Ishikawa (cell line): ENCODE data around the gene SMYD3.

Source experiments
- CEBPB ChIP-seq: IDR thresholded peaks from 2 replicates; pipeline ENCODE4 v1.6.1; 2012
- CREB1 ChIP-seq: IDR thresholded peaks from 2 replicates; pipeline ENCODE4 v1.6.1; 2012; ENCODE audit warnings: low read depth
- EGR1 ChIP-seq: IDR thresholded peaks from 2 replicates; pipeline ENCODE4 v1.6.1; 2012
- EP300 ChIP-seq: IDR thresholded peaks from 2 replicates; pipeline ENCODE4 v1.6.1; 2012; ENCODE audit warnings: borderline replicate concordance
- FOXM1 ChIP-seq: IDR thresholded peaks from 2 replicates; pipeline ENCODE4 v1.6.1; 2012; ENCODE audit warnings: low read depth, borderline replicate concordance
- NFIC ChIP-seq: IDR thresholded peaks from 2 replicates; pipeline ENCODE4 v1.6.1; 2012
- RAD21 ChIP-seq: IDR thresholded peaks from 2 replicates; pipeline ENCODE4 v1.6.1; 2012; ENCODE audit warnings: low read depth
- REST ChIP-seq: IDR thresholded peaks from 2 replicates; pipeline ENCODE4 v1.6.1; 2012; ENCODE audit warnings: low read depth, mild to moderate bottlenecking
- TAF1 ChIP-seq: IDR thresholded peaks from 2 replicates; pipeline ENCODE4 v1.6.1; 2012; ENCODE audit warnings: low read depth, mild to moderate bottlenecking
- TCF12 ChIP-seq: IDR thresholded peaks from 2 replicates; pipeline ENCODE4 v1.6.1; 2012; ENCODE audit warnings: low read depth
- TEAD4 ChIP-seq: IDR thresholded peaks from 2 replicates; pipeline ENCODE4 v1.6.1; 2012
- YY1 ChIP-seq: IDR thresholded peaks from 2 replicates; pipeline ENCODE4 v1.6.1; 2012; ENCODE audit warnings: low read depth
- ZBTB7A ChIP-seq: IDR thresholded peaks from 2 replicates; pipeline ENCODE4 v1.6.1; 2012; ENCODE audit warnings: low read depth
- TF ChIP-seq, protein P1 (sequence below): IDR thresholded peaks from 2 replicates; pipeline ENCODE4 v1.6.1; 2012
- TF ChIP-seq, protein P2 (sequence below): IDR thresholded peaks from 2 replicates; pipeline ENCODE4 v1.6.1; 2012

SMYD3 gene

DNA sequence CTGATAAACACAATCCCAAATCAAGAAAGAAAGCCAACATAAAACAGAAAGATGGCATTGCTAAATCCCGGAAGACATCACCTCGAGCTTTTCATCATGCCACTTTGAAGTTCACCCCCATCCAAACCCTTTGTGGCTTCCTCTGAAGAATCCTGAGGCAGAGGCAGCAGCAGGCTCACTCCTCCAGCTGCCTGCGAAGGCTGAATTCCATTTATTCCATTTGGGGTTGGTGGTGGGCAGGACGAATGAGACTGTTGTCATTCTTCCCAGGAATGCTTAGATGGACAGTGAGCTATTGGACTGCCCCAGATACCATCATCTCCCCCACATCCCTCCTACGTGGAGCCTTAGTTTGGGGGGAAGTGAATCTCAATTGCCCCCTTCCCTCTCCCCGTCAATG is 437.5 kb downstream of the SMYD3 start:
- TF ChIP-seq YY1 (no peak), TEAD4 (no peak), ZBTB7A (no peak), EGR1 (no peak)

DNA sequence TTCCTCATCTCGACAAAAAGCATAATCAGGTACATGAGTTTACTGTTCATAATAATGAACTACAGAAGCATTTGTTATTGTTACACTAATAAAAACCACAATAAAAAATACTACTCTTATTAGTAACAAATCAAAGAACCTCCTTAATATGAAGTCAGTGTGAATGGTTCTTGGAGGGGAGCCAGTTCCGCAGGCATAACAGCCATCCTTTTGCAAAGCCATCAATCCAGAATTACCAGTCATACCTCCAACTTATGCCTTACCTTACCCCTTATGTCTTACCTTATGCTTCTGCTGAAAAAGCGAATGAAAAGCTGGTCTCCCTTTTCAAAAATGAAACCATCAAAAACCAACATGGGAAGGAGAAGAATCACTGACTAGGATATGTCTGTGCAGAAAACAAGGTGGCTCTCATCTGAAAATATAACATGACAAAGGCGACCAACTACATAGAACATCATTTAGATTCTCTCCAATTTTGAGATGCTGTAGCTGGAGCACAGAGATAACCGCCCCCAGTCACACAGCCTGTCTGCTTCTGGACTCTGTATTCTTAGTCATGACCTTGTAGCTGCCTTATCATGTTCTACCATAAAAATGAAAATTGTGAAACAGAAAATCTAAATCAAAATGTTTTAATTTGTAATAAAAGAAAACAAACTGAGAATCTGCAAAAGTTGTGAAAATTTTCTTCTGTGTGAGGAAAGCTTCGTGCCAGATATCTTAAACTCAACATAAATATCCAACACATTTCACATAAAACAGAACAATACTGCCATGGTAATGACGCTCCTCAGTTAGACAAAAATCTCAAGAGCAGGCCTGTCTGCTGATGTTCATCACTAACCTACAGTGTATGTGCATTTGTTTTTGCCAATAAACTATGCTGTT is 438.2 kb downstream of the SMYD3 start:
- TF ChIP-seq CREB1 (no peak), EP300 (no peak), YY1 (no peak), CEBPB (no peak), NFIC (no peak)
- TF ChIP-seq, protein P1, sequence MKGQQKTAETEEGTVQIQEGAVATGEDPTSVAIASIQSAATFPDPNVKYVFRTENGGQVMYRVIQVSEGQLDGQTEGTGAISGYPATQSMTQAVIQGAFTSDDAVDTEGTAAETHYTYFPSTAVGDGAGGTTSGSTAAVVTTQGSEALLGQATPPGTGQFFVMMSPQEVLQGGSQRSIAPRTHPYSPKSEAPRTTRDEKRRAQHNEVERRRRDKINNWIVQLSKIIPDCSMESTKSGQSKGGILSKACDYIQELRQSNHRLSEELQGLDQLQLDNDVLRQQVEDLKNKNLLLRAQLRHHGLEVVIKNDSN, result no peak

DNA sequence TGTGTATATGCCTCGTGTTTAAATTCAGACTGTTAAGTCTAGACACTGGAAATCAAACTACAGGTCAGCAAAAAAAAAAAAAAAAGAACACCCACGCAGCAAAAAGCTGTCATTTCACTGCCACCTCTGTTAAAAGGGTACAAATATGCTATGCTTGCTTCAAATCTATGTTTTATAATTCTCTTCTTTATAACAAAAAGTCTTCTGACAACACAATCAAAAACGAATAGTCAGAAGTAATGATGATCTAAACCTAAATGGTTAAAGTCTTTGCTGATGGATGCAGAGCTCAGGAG is 438.9 kb downstream of the SMYD3 start:
- TF ChIP-seq, protein P2, sequence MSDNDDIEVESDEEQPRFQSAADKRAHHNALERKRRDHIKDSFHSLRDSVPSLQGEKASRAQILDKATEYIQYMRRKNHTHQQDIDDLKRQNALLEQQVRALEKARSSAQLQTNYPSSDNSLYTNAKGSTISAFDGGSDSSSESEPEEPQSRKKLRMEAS, result no peak
- TF ChIP-seq CREB1 (no peak), YY1 (no peak), TEAD4 (no peak), ZBTB7A (no peak), REST (no peak), NFIC (no peak), CEBPB (no peak), FOXM1 (no peak), EGR1 (no peak), RAD21 (no peak), TCF12 (no peak), TAF1 (no peak), EP300 (no peak)
- TF ChIP-seq, protein P1, result no peak

GRCh38 chr1:246067432-246068216 is 439.5 kb downstream of the SMYD3 start:
- TF ChIP-seq RAD21 (no peak), TCF12 (no peak), FOXM1 (no peak), REST (no peak), NFIC (no peak), ZBTB7A (no peak), CREB1 (no peak), CEBPB (no peak), YY1 (no peak), EP300 (no peak), EGR1 (no peak), TEAD4 (no peak), TAF1 (no peak)
- TF ChIP-seq, protein P1, result no peak
- TF ChIP-seq, protein P2, result no peak

DNA sequence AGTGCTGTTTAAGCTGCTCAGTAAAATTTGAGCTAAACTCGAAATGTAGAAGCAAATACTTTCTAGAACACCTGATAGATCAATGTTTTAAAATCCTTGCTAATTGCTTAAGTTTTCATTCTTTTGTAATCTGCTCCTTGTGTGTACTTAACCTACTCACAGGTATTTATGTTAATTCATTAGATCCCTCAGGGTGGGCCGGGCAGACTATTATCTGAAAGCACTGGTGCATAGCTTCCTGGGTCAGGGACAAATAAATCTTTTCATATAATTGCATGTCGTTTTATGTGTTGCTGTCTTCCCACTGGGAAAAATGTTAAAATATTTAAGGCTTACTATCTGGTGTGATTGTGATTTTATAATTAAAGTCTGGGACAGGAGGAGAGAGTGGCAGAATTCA is 440.5 kb downstream of the SMYD3 start:
- TF ChIP-seq REST, result no peak
- TF ChIP-seq YY1, result no peak
- TF ChIP-seq CEBPB, result peak; percentile 64
- peak; percentile 54; the same call in 1 of the 2 replicates for TF ChIP-seq FOXM1
- TF ChIP-seq EP300, result peak; percentile 64; the same call in 1 of the 2 replicates
- TF ChIP-seq TCF12, result peak; percentile 90
- peak; percentile 48; the same call in 1 of the 2 replicates for TF ChIP-seq NFIC
- peak; percentile 4; the same call in 1 of the 2 replicates for TF ChIP-seq RAD21
- TF ChIP-seq TEAD4, result peak; percentile 89
- no peak for TF ChIP-seq EGR1
- no peak for TF ChIP-seq TAF1
- TF ChIP-seq, protein P2, result no peak
- TF ChIP-seq, protein P1, result no peak
- no peak for TF ChIP-seq CREB1
- no peak for TF ChIP-seq ZBTB7A
